ENCODE measurements around the gene RMI1. TPM values are rescaled to one million over a fixed set of nuclear protein-coding genes. Genes with fewer than 3 reads are reported as not detected.

The RMI1 gene
- total and polyA plus RNA-seq, 2 donors (not counting 3 experiments of a cell fraction or from before 2014, with no cell fraction given): 1.1 to 11.5 TPM

DNA sequence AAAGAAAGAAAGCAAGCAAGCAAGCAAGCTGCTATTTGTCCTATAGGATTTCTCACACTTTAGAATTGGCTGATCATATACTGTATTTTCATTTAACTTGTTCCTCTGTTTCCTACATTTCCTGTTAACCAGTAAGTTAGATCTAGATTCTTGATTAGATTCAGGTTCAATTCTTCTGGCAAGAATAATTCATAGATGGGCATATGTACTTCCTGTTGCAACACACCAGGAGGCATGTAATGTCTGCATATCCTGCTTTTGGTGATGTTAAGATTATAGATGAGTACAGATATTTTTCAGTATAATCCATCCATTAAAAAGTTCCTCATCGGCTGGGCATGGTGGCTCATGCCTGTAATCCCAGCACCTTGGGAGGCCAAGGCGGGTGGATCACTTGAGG lies 48.6 kb upstream of the RMI1 start:
- no peak overlapping the region for H3K27ac ChIP-seq (ENCODE audit: insufficient read depth, low read depth, low read length)
- DNase-seq (ENCODE audit: low read depth, low spot score) (no peak), FAIRE-seq (no peak)
- no peaks in the 10 kb centered on the region for H3K36me3 ChIP-seq (ENCODE audit: control insufficient read depth in 2 of 2, extremely low read depth in 1 of 2, insufficient read depth in 2 of 2, low read length in 2 of 2)
- no peaks in the 10 kb centered on the region for H3K9me3 ChIP-seq (replicated peaks; ENCODE audit: control insufficient read depth, insufficient read depth, low read length)
- peaks cover 7% of the 10 kb centered on the region for H3K4me1 ChIP-seq (ENCODE audit: control insufficient read depth, extremely low read depth, insufficient read depth, low read length)
- no peaks in the 10 kb centered on the region for H3K9me1 ChIP-seq (replicated peaks; ENCODE audit: control insufficient read depth, extremely low read depth, insufficient read depth, low read length)
- dilution Hi-C loops (cut with MboI; ENCODE audit: extremely low pct_ligation_motif_present, low sequenced_read_pairs): no loop called here
- intact Hi-C loops (cut with micrococcal nuclease): no loop called here
- no peak overlapping the region for H3K4me2 ChIP-seq (ENCODE audit: insufficient read depth, low read length)
- H3K9ac ChIP-seq (replicated peaks; ENCODE audit: extremely low read depth, insufficient read depth, low read length): no peak overlapping the region
- no peak overlapping the region for H3K4me3 ChIP-seq (replicated peaks in 1 of 3; ENCODE audit: insufficient read depth in 1 of 3, low read depth in 1 of 3, low read length in 3 of 3)
- no peaks in the 10 kb centered on the region for H4K20me1 ChIP-seq (replicated peaks; ENCODE audit: control insufficient read depth, extremely low read depth, insufficient read depth, low read length)
- CTCF ChIA-PET: interaction anchor here (0.7 to 3.1 kb wide), 3 partner anchors 11 to 329 kb away, joined by 6 to 15 read pairs (median 7); partner anchors contain the start of gene KIF27
- no peaks in the 10 kb centered on the region for H3K79me2 ChIP-seq (ENCODE audit: control insufficient read depth, insufficient read depth, low read length)
- POLR2A ChIA-PET: no interaction called here
- no TSS peak for BruUV-seq (replicated peaks)
- peaks cover 0 to 4% of the 10 kb centered on the region in 2 experiments for H3K27me3 ChIP-seq (ENCODE audit: control insufficient read depth in 2 of 2, insufficient read depth in 2 of 2, low read length in 2 of 2)
- no peak for TF ChIP-seq JUN (IDR thresholded peaks at IDR 0.05; ENCODE audit: borderline replicate concordance, insufficient read depth, insufficient read length, low read depth)
- no peak for TF ChIP-seq FOS (IDR thresholded peaks at IDR 0.05; ENCODE audit: borderline replicate concordance, insufficient read depth, low read length)
- TF ChIP-seq, protein P1, sequence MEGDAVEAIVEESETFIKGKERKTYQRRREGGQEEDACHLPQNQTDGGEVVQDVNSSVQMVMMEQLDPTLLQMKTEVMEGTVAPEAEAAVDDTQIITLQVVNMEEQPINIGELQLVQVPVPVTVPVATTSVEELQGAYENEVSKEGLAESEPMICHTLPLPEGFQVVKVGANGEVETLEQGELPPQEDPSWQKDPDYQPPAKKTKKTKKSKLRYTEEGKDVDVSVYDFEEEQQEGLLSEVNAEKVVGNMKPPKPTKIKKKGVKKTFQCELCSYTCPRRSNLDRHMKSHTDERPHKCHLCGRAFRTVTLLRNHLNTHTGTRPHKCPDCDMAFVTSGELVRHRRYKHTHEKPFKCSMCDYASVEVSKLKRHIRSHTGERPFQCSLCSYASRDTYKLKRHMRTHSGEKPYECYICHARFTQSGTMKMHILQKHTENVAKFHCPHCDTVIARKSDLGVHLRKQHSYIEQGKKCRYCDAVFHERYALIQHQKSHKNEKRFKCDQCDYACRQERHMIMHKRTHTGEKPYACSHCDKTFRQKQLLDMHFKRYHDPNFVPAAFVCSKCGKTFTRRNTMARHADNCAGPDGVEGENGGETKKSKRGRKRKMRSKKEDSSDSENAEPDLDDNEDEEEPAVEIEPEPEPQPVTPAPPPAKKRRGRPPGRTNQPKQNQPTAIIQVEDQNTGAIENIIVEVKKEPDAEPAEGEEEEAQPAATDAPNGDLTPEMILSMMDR (IDR thresholded peaks at IDR 0.05; ENCODE audit: extremely low read depth in 1 of 2, insufficient read depth in 1 of 2, low read depth in 1 of 2, low read length in 2 of 2): no peak
- TF ChIP-seq, protein P2, sequence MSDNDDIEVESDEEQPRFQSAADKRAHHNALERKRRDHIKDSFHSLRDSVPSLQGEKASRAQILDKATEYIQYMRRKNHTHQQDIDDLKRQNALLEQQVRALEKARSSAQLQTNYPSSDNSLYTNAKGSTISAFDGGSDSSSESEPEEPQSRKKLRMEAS (IDR thresholded peaks at IDR 0.05; ENCODE audit: insufficient read depth, insufficient read length): no peak
- no peak for TF ChIP-seq EZH2 (IDR thresholded peaks at IDR 0.05; ENCODE audit: borderline replicate concordance, low read depth, low read length, severe bottlenecking)
- TF ChIP-seq MYC (IDR thresholded peaks at IDR 0.05; ENCODE audit: low read depth, low read length): no peak
- no peak for TF ChIP-seq POLR2A (IDR thresholded peaks at IDR 0.05; ENCODE audit: low read depth, low read length)
- TF ChIP-seq POLR2AphosphoS5 (IDR thresholded peaks at IDR 0.05; ENCODE audit: insufficient read depth, low read depth, low read length): no peak
- no peak for TF ChIP-seq GATA2 (IDR thresholded peaks at IDR 0.05; ENCODE audit: insufficient read depth, insufficient read length, low read depth, low read length)
- no peak overlapping the region for H2AFZ ChIP-seq (ENCODE audit: low read depth, low read length)

All from endothelial cell of umbilical vein (primary cell).